ENCODE results near the gene MCTP1. TPM values are rescaled to one million over a fixed set of nuclear protein-coding genes. Genes with fewer than 3 reads are reported as not detected.
"Not testable (repeated sequence)": the region's sequence is repeated elsewhere in the genome, so short reads cannot be mapped to it uniquely, and the experiment has no call there.

MCTP1 gene
- total and polyA plus RNA-seq, 9 of the 15 experiments (the other 6 are each of a cell fraction or from before 2014, with no cell fraction given) = 0.04 to 0.93 (median 0.06) TPM; not detected in 4

- no peak for TF ChIP-seq ETV5 (CRISPR knock-in tag; IDR thresholded peaks at IDR 0.05; ENCODE audit: low read depth)
- TF ChIP-seq ZNF165 (CRISPR knock-in tag; IDR thresholded peaks at IDR 0.05; ENCODE audit: borderline replicate concordance) = no peak
- TF ChIP-seq ZBTB7A (IDR thresholded peaks at IDR 0.05; ENCODE audit: borderline replicate concordance, control insufficient read depth, low read depth, low read length) = no peak
- TF ChIP-seq ETS1 (conservative IDR thresholded peaks at IDR 0.05; ENCODE audit: control insufficient read depth, low read depth, low read length) = no peak
- no peak for TF ChIP-seq ZNF282 (CRISPR knock-in tag; IDR thresholded peaks at IDR 0.05)
Observed at GRCh38 chr5:95216136-95216955, 68.5 kb downstream of the MCTP1 start (continued).

- DNase-seq (ENCODE audit: extremely low read depth in 1 of 4, low spot score in 3 of 4); H2AFZ ChIP-seq (ENCODE audit: low read depth, low read length); intact Hi-C loops (cut with micrococcal nuclease); H3K79me2 ChIP-seq (ENCODE audit: control insufficient read depth, insufficient read depth, low read length); ATAC-seq; POLR2A ChIA-PET; H3K4me2 ChIP-seq (ENCODE audit: insufficient read depth, low read length); H3K27me3 ChIP-seq (ENCODE audit: control insufficient read depth in 2 of 2, insufficient read depth in 2 of 2, low read length in 2 of 2); H3K27ac ChIP-seq (ENCODE audit: extremely low read depth, low read depth, low read length); H3K36me3 ChIP-seq (ENCODE audit: control insufficient read depth, insufficient read depth, low read length); H3K9me3 ChIP-seq (replicated peaks; ENCODE audit: control insufficient read depth, insufficient read depth, low read depth, low read length); FAIRE-seq; H3K9me1 ChIP-seq (ENCODE audit: control insufficient read depth, insufficient read depth, low read length); H4K20me1 ChIP-seq (replicated peaks; ENCODE audit: control insufficient read depth, insufficient read depth, low read length); H3K4me3 ChIP-seq; in situ Hi-C loops (cut with MboI); CTCF ChIA-PET (ENCODE audit: low intra/inter-chr PET ratio); BruUV-seq (replicated peaks); H3K9ac ChIP-seq (ENCODE audit: insufficient read depth in 1 of 2, low read depth in 2 of 2, low read length in 2 of 2); H3K4me1 ChIP-seq (replicated peaks in 1 of 2; ENCODE audit: control insufficient read depth in 2 of 2, insufficient read depth in 2 of 2, low read length in 2 of 2): not testable (repeated sequence)
- 0% methylated on average over 3 of the region's 5 CpGs for WGBS (ENCODE audit: insufficient coverage, low coverage, missing lambda C conversion rate)
Observed at GRCh38 chr5:95207811-95208210, 77.1 kb downstream of the MCTP1 start.
